Activated effector memory CD4-positive, alpha-beta T cell treated with anti-CD3 and anti-CD28 coated beads, Interleukin-2, amount 50 U/mL, for 16 hours (primary cell): Measurements from ENCODE around the gene SMYD4.
A peak's percentile ranks its signal among the peaks of the same experiment; 100 is the strongest.
"Not testable (repeated sequence)": the region's sequence is repeated elsewhere in the genome, so short reads cannot be mapped to it uniquely, and the experiment has no call there.

ENCODE experiments used
- DNase-seq: peaks from one replicate; pipeline ENCODE4 v3.0.0-alpha.2; 2020

SMYD4 gene

GRCh38 chr17:1779571-1780131, 50.1 kb downstream of the SMYD4 start:
- no peak for DNase-seq

- DNase-seq: no peak
Measured at GRCh38 chr17:1776857-1777256, 52.8 kb downstream of the SMYD4 start.

DNA sequence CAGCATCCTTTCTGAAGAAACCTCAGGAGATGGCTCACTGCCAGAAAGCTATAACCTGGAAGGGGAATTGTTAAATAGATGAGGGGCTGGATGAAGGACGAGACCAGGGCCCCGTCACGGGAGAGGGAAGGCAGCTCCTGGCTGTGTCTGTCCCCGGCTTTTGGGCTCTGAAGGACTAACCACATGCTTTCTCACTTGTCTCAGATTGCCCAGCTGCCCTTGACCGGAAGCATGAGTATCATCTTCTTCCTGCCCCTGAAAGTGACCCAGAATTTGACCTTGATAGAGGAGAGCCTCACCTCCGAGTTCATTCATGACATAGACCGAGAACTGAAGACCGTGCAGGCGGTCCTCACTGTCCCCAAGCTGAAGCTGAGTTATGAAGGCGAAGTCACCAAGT, 53.4 kb downstream of the SMYD4 start:
- DNase-seq: no peak

- DNase-seq: no peak
Measured at GRCh38 chr17:1774390-1775176, 55.1 kb downstream of the SMYD4 start.

GRCh38 chr17:1773696-1774181, 56.0 kb downstream of the SMYD4 start:
- DNase-seq: no peak

DNA sequence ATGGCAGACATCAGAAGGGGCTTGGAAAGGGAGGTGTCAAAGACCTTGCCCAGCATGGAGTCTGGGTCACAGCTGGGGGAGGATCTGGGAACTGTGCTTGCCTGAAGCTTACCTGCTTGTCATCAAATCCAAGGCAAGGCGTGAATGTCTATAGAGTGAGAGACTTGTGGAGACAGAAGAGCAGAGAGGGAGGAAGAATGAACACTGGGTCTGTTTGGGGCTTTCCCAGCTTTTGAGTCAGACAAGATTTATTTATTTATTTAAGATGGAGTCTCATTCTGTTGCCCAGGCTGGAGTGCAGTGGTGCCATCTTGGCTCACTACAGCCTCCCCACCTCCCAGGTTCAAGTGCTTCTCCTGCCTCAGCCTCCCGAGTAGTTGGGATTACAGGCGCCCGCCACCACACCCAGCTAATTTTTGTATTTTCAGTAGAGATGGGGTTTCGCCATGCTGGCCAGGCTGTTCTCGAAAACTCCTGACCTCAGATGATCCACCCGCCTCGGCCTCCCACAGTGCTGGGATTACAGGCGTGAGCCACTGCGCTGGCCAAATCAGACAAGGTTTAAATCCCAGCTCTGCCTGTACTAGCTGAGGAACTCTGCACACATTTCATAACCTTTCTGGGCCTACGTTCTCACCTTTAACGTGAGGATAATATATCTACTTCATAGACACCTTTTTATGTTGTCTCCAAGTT, 56.6 kb downstream of the SMYD4 start:
- not testable (repeated sequence) for DNase-seq

- no peak for DNase-seq
Measured at GRCh38 chr17:1769822-1770477, 59.8 kb downstream of the SMYD4 start.

DNA sequence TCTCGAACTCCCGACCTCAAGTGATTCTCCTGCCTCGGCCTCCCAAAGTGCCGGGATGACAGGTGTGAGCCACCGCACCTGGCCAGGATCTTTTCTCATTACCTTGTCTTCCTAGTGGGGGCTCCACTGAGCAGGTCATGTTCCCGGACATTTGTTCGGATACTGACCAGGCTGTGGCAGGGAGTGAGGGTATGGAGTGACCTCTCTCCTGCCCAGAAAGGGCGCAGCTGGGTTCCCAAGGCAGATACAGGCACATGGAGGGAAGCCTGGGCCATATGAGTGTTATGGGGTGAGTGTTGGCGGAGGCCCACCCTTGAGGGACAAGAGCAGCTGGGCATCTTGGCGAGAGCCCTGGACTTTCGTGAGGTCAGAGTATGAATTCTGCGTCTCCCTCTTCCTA, 62.3 kb downstream of the SMYD4 start:
- no peak for DNase-seq

- no peak for DNase-seq
Measured at GRCh38 chr17:1766382-1767135, 63.1 kb downstream of the SMYD4 start.

DNA sequence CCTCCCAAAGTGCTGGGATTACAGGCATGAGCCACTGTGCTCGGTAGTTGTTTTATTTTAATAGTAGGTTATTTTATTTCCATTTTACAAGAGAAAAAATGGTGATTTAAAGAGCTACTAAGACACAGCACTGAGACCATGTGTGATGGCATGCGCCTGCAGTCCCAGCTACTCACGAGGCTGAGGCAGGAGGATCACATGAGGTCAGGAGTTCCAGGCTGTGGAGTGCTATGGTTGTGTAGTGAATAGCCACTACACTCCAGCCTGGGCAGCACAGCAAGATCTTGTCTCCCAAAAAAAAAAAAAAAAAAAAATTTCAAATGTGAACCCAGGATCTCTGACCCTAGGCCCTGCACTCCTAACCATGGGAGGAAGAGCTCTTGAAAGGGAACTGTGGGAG, 64.1 kb downstream of the SMYD4 start:
- no peak for DNase-seq

GRCh38 chr17:1764705-1765104, 65.0 kb downstream of the SMYD4 start:
- not testable (repeated sequence) for DNase-seq

- DNase-seq: peak; percentile 82
Measured at GRCh38 chr17:1764284-1764683, 65.4 kb downstream of the SMYD4 start.

- DNase-seq: no peak
Measured at GRCh38 chr17:1762901-1763898, 66.5 kb downstream of the SMYD4 start.

GRCh38 chr17:1762233-1762900, 67.3 kb downstream of the SMYD4 start:
- DNase-seq: no peak

DNA sequence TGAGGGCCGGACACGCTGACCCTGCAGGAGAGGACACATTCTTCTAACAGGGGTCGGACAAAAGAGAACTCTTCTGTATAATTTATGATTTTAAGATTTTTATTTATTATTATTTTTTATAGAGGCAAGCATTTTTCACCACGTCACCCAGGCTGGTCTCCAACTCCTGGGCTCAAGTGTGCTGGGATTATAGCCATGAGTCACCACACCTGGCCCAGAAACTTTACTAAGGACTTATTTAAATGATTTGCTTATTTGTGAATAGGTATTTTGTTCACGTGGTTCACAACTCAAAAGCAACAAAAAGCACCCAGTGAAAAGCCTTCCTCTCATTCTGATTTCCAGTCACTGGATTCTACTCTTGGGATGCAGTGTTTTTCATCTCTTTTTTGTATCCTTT, 70.2 kb downstream of the SMYD4 start:
- no peak for DNase-seq

- DNase-seq: no peak
Measured at GRCh38 chr17:1758807-1759206, 70.9 kb downstream of the SMYD4 start.

GRCh38 chr17:1755827-1756262, 73.9 kb downstream of the SMYD4 start:
- no peak for DNase-seq

GRCh38 chr17:1755252-1755826, 74.4 kb downstream of the SMYD4 start:
- no peak for DNase-seq

- no peak for DNase-seq
Measured at GRCh38 chr17:1754430-1755112, 75.1 kb downstream of the SMYD4 start.
